HepG2 (cell line): Measurements from ENCODE around the gene KCNF1. TPM values are rescaled to one million over a fixed set of nuclear protein-coding genes. Genes with fewer than 3 reads are reported as not detected.
A peak's percentile ranks its signal among the peaks of the same experiment; 100 is the strongest.

Source experiments
- ATAC-seq: fragments of 200-7000 bp; cut with Tn5 transposase; 3 replicates; pipeline ENCODE4 v1.9.1; 2020; ENCODE audit warnings: mild to moderate bottlenecking, moderate library complexity
- BruUV-seq: library from RNA; stranded (reverse); fragments of 400-500 nt; replicated peaks from 2 replicates; lab custom pipeline; 2021; lab: Mats Ljungman, UMichigan
- CTCF ChIA-PET: fragments of 300-600 bp; formaldehyde crosslinking; extraction: SDS; loops from one replicate; lab custom pipeline; 2021; ENCODE audit warnings: low total read pairs, inconsistent platforms, low intra/inter-chr PET ratio; lab: Yijun Ruan, JAX
- POLR2A ChIA-PET: fragments of 350-600 bp; sonication (Branson Sonifier 250); formaldehyde crosslinking; loops from one replicate; lab custom pipeline; 2020; ENCODE audit warnings: antibody characterized with exemption, inconsistent platforms; lab: Yijun Ruan, JAX
- DNase-seq: peaks from one replicate; pipeline ENCODE4 v3.0.0-alpha.2; 2015; ENCODE audit warnings: low spot score
- FAIRE-seq: peaks from 3 replicates; lab custom pipeline; 2011; peaks lifted over from hg19 to GRCh38; lab: Jason Lieb, UNC
- H2AFZ ChIP-seq: one replicate; pipeline ENCODE4 v1.6.1; 2011; ENCODE audit warnings: low read length, inconsistent platforms
- H3K27ac ChIP-seq: fragments of 300-600 bp; 3 replicates; pipeline ENCODE4 v1.8.0; 2011; ENCODE audit warnings: mixed run types, mild to moderate bottlenecking, mixed read lengths, low read length, inconsistent platforms; ENCODE audit not compliant: insufficient read depth; ENCODE audit errors: extremely low read length
- H3K27me3 ChIP-seq, 2 experiments: fragments of 200-600 bp in 1 of 2; 2 replicates in 1 of 2; 3 replicates in 1 of 2; pipeline versions ENCODE4 v1.6.0 to v1.8.0; 2011; ENCODE audit warnings: low read length in 2 of 2, mild to moderate bottlenecking in 2 of 2, moderate library complexity in 2 of 2, inconsistent platforms in 1 of 2; ENCODE audit not compliant: insufficient read depth in 2 of 2, control insufficient read depth in 1 of 2
- H3K36me3 ChIP-seq, 2 experiments: fragments of 200-600 bp in 1 of 2; replicated peaks in 1 of 2; 2 replicates in 1 of 2; 3 replicates in 1 of 2; pipeline versions ENCODE4 v1.5.1 to v1.8.0; 2011; ENCODE audit warnings: low read length in 2 of 2, inconsistent platforms in 1 of 2; ENCODE audit not compliant: insufficient read depth in 2 of 2, control insufficient read depth in 1 of 2
- H3K4me1 ChIP-seq: 2 replicates; pipeline ENCODE4 v1.5.1; 2012; ENCODE audit warnings: low read length, inconsistent platforms; ENCODE audit not compliant: insufficient read depth
- H3K4me2 ChIP-seq: 2 replicates; pipeline ENCODE4 v1.6.0; 2011; ENCODE audit warnings: low read depth, low read length, inconsistent platforms
- H3K4me3 ChIP-seq, 3 experiments: fragments of 200-600 bp in 1 of 3; sonication (generic), shearing (Covaris generic) in 1 of 3; replicated peaks in 1 of 3; 2 replicates each; pipeline ENCODE4 v1.5.1; 2011 to 2016; ENCODE audit warnings: low read length in 3 of 3, inconsistent platforms in 2 of 3, low read depth in 2 of 3, mild to moderate bottlenecking in 2 of 3, control low read depth in 1 of 3, mixed read lengths in 1 of 3; ENCODE audit not compliant: insufficient read depth in 1 of 3
- H3K79me2 ChIP-seq: one replicate; pipeline ENCODE4 v1.6.1; 2011; ENCODE audit warnings: low read length, inconsistent platforms; ENCODE audit not compliant: insufficient read depth
- H3K9ac ChIP-seq: 2 replicates; pipeline ENCODE4 v1.6.0; 2011; ENCODE audit warnings: mild to moderate bottlenecking, low read depth, low read length, inconsistent platforms; ENCODE audit not compliant: insufficient read depth
- H3K9me3 ChIP-seq: 2 replicates; pipeline ENCODE4 v1.5.1; 2012; ENCODE audit warnings: mild to moderate bottlenecking, low read length
- H4K20me1 ChIP-seq: 2 replicates; pipeline ENCODE4 v1.6.0; 2011; ENCODE audit warnings: inconsistent platforms, mild to moderate bottlenecking, low read length, moderate library complexity; ENCODE audit not compliant: insufficient read depth
- ATF7 ChIP-seq, 2 experiments: fragments of 450-650 bp in 1 of 2; sonication (generic) in 1 of 2; formaldehyde crosslinking in 1 of 2; IDR thresholded peaks; 2 replicates each; pipeline versions ENCODE4 v1.4.0 to v1.6.1; 2016 to 2020; ENCODE audit warnings: antibody characterized with exemption in 1 of 2, mild to moderate bottlenecking in 1 of 2, missing genetic modification reagents in 1 of 2
- CREB1 ChIP-seq, 2 experiments: fragments of 450-650 bp in 1 of 2; IDR thresholded peaks; 2 replicates each; pipeline ENCODE4 v1.6.1; 2016 to 2017; ENCODE audit warnings: control low read depth in 1 of 2, mild to moderate bottlenecking in 1 of 2, missing compliant biosample characterization in 1 of 2, missing genetic modification characterization in 1 of 2
- KAT2B ChIP-seq: fragments of 150-350 bp; IDR thresholded peaks from 2 replicates; pipeline ENCODE4 v1.6.1; 2014; ENCODE audit warnings: low read depth, low read length, borderline replicate concordance
- KLF16 ChIP-seq, 2 experiments: sonication (generic) in 1 of 2; formaldehyde crosslinking in 1 of 2; IDR thresholded peaks; 2 replicates each; pipeline versions ENCODE4 v1.6.1 to v1.8.0; 2016 to 2023; ENCODE audit warnings: missing genetic modification reagents in 2 of 2, missing compliant biosample characterization in 1 of 2
- MLLT10 ChIP-seq: sonication (generic); formaldehyde crosslinking; IDR thresholded peaks from 2 replicates; pipeline ENCODE4 v1.4.0; 2020; ENCODE audit warnings: missing genetic modification reagents
- NFE2L1 ChIP-seq: sonication (generic); formaldehyde crosslinking; IDR thresholded peaks from 2 replicates; pipeline ENCODE4 v1.4.0; 2020; ENCODE audit warnings: missing genetic modification reagents, mild to moderate bottlenecking, borderline replicate concordance
- REPIN1 ChIP-seq: sonication (generic); formaldehyde crosslinking; IDR thresholded peaks from 2 replicates; pipeline ENCODE4 v1.8.0; 2022; ENCODE audit warnings: missing genetic modification reagents, low read depth, mild to moderate bottlenecking, borderline replicate concordance
- ZNF441 ChIP-seq: sonication (generic); formaldehyde crosslinking; IDR thresholded peaks from 2 replicates; pipeline ENCODE4 v1.7.0; 2021; ENCODE audit warnings: missing genetic modification reagents, borderline replicate concordance
- ZNF557 ChIP-seq: sonication (generic); formaldehyde crosslinking; IDR thresholded peaks from 2 replicates; pipeline ENCODE4 v1.4.0; 2020; ENCODE audit warnings: missing genetic modification reagents
- ZNF709 ChIP-seq: sonication (generic); formaldehyde crosslinking; IDR thresholded peaks from 2 replicates; pipeline ENCODE4 v1.5.0; 2020; ENCODE audit warnings: mild to moderate bottlenecking, missing genetic modification reagents
- ZNF746 ChIP-seq: sonication (generic); formaldehyde crosslinking; IDR thresholded peaks from 2 replicates; pipeline ENCODE4 v1.8.0; 2022; ENCODE audit warnings: mild to moderate bottlenecking, missing genetic modification reagents
- ZSCAN5A ChIP-seq: sonication (generic); formaldehyde crosslinking; IDR thresholded peaks from 2 replicates; pipeline ENCODE4 v1.8.0; 2022; ENCODE audit warnings: mild to moderate bottlenecking, missing genetic modification reagents, borderline replicate concordance
- WGBS: methylation state at CpG from one replicate; pipeline ENCODE4 v1.1.6; 2017; ENCODE audit warnings: low lambda C conversion rate; 5-methylcytosine and 5-hydroxymethylcytosine counted together
- in situ Hi-C: cut with HindIII; loops from 2 replicates; pipeline ENCODE4 v1.10.0; 2017; ENCODE audit warnings: low pct_unique_long_range_greater_than_20kb; ENCODE audit not compliant: extremely low pct_ligation_motif_present
- intact Hi-C: fragments of 100-400 bp; cut with micrococcal nuclease; formaldehyde crosslinking; loops from one replicate; pipeline ENCODE4 v1.10.0; 2022; ENCODE audit not compliant: unreplicated experiment
- polyA plus RNA-seq, 8 experiments: library from polyadenylated mRNA; depleted of rRNA in 3 of 8; stranded (reverse) in 7 of 8; unstranded in 1 of 8; fragments of >200 nt; fragmentation: Illumina TruSeq in 4 of 8; extraction: Trizol in 4 of 8; gene quantifications; 2 replicates each; pipeline versions ENCODE4 v1.2.1 to v1.2.3, GENCODE V29; 2011 to 2016; ENCODE audit warnings: low read depth in 4 of 8, missing spikeins in 1 of 8, mixed read lengths in 1 of 8; ENCODE audit not compliant: insufficient read depth in 1 of 8
- total RNA-seq, 5 experiments: library from RNA; depleted of rRNA; stranded (reverse); fragments of >200 nt; fragmentation: Illumina TruSeq; extraction: Trizol; gene quantifications; 2 replicates each; pipeline ENCODE4 v1.2.3, GENCODE V29; 2016; ENCODE audit warnings: low read depth in 1 of 5
- TF ChIP-seq, protein P1 (sequence below): sonication (generic); formaldehyde crosslinking; IDR thresholded peaks from 2 replicates; pipeline ENCODE4 v1.4.0; 2020; ENCODE audit warnings: missing genetic modification reagents

KCNF1 gene
- total and polyA plus RNA-seq, 2 of the 13 experiments (the other 11 are each of a cell fraction or from before 2014, with no cell fraction given) = 0.09 to 0.12 TPM

DNA sequence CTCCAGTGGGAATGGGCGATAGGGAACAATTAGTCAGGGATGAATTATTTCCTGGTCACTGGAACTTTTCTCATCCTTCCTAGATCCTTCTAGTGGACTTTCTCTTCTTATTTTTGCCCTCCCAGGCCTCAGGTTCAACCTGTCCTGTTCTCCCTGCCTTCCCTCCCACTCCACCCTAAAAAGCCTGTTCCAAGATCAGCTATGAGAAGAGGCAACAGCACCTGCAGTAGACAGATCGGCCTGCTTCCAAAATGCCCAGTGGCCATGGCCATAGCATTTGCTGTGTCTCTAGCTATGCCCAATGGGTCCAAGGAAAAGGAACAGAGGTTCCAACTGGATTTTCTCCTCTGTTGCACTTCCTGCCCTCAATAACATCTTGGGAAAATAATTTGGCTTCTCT, 16.5 kb upstream of the KCNF1 start (continued):
- TF ChIP-seq, protein P1, sequence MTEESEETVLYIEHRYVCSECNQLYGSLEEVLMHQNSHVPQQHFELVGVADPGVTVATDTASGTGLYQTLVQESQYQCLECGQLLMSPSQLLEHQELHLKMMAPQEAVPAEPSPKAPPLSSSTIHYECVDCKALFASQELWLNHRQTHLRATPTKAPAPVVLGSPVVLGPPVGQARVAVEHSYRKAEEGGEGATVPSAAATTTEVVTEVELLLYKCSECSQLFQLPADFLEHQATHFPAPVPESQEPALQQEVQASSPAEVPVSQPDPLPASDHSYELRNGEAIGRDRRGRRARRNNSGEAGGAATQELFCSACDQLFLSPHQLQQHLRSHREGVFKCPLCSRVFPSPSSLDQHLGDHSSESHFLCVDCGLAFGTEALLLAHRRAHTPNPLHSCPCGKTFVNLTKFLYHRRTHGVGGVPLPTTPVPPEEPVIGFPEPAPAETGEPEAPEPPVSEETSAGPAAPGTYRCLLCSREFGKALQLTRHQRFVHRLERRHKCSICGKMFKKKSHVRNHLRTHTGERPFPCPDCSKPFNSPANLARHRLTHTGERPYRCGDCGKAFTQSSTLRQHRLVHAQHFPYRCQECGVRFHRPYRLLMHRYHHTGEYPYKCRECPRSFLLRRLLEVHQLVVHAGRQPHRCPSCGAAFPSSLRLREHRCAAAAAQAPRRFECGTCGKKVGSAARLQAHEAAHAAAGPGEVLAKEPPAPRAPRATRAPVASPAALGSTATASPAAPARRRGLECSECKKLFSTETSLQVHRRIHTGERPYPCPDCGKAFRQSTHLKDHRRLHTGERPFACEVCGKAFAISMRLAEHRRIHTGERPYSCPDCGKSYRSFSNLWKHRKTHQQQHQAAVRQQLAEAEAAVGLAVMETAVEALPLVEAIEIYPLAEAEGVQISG (CRISPR knock-in tag) = no peak
- TF ChIP-seq ZNF441 (CRISPR knock-in tag) (no peak), ZSCAN5A (no peak), NFE2L1 (no peak)

GRCh38 chr2:10897956-10898355, 13.8 kb upstream of the KCNF1 start:
- ChIA-PET POLR2A (no interaction called here), CTCF (no interaction called here)
- Histone ChIP-seq H3K27ac (no peak overlapping the region), H3K4me3 (no peak overlapping the region), H3K9me3 (no peaks in the 10 kb centered on the region), H3K36me3 (no peaks in the 10 kb centered on the region), H4K20me1 (no peaks in the 10 kb centered on the region), H3K79me2 (no peaks in the 10 kb centered on the region), H3K4me1 (peaks cover 6% of the 10 kb centered on the region; the same call in 1 of the 2 replicates), H3K9ac (no peak overlapping the region), H3K27me3 (peaks cover 0 to 7% of the 10 kb centered on the region in 2 experiments; a peak in 1 of 5 replicates), H2AFZ (no peak overlapping the region), H3K4me2 (no peak overlapping the region)
- ATAC-seq (no peak), DNase-seq (no peak), FAIRE-seq (no peak)
- BruUV-seq = no TSS peak
- TF ChIP-seq KLF16 (CRISPR knock-in tag; IDR thresholded peaks at IDR 0.05) = no peak
- TF ChIP-seq ZNF557 (CRISPR knock-in tag) = no peak
- no peak for TF ChIP-seq KAT2B
- no peak for TF ChIP-seq ZNF746 (CRISPR knock-in tag)
- TF ChIP-seq REPIN1 = no peak
- no peak for TF ChIP-seq MLLT10 (CRISPR knock-in tag)
- no peak for TF ChIP-seq ZNF709
- peak; percentile 84 for TF ChIP-seq ATF7 (IDR thresholded peaks at IDR 0.05)
- TF ChIP-seq ATF7 (CRISPR knock-in tag; IDR thresholded peaks at IDR 0.05) = no peak
- TF ChIP-seq CREB1 (IDR thresholded peaks at IDR 0.05) = peak; percentile 57
- TF ChIP-seq CREB1 (CRISPR knock-in tag; IDR thresholded peaks at IDR 0.05) = no peak
- 13% methylated on average over 4 of the region's 4 CpGs for WGBS
- intact Hi-C loops (loop anchor here (10.0 kb wide), 1 partner anchor 1033 kb away; no protein-coding TSS in a partner anchor), in situ Hi-C loops (loop anchor here (5.0 kb wide), 1 partner anchor 61 kb away; no protein-coding TSS in a partner anchor)
